Activated CD8-positive, alpha-beta memory T cell treated with anti-CD3 and anti-CD28 coated beads, Interleukin-2, amount 10 ng/mL, durations not matched to agents 7 days and 5 days (primary cell): Measurements from ENCODE around the gene MT1B. TPM values are rescaled to one million over a fixed set of nuclear protein-coding genes. Genes with fewer than 3 reads are reported as not detected.
A peak's percentile ranks its signal among the peaks of the same experiment; 100 is the strongest.
"Not testable (repeated sequence)": the region's sequence is repeated elsewhere in the genome, so short reads cannot be mapped to it uniquely, and the experiment has no call there.

Experiments used
- ATAC-seq: fragments of 150-1000 bp; cut with Tn5 transposase; one replicate; pipeline ENCODE4 v1.10.0; 2021; ENCODE audit warnings: moderate library complexity
- CTCF ChIA-PET: fragments of 350-600 bp; sonication (Branson Sonifier 250); formaldehyde crosslinking; loops from one replicate; lab custom pipeline; 2021; ENCODE audit warnings: antibody characterized with exemption; lab: Charles Lee
- DNase-seq: peaks from one replicate; pipeline ENCODE4 v3.0.0-alpha.2; 2020
- H3K27ac Mint-ChIP-seq: one replicate; pipeline ENCODE4 v1.8.0; 2021; ENCODE audit warnings: mild to moderate bottlenecking, mixed read lengths
- H3K27me3 Mint-ChIP-seq: one replicate; pipeline ENCODE4 v1.8.0; 2021; ENCODE audit warnings: mixed read lengths
- H3K36me3 Mint-ChIP-seq: one replicate; pipeline ENCODE4 v1.8.0; 2021; ENCODE audit warnings: mild to moderate bottlenecking, mixed read lengths
- H3K4me1 Mint-ChIP-seq: one replicate; pipeline ENCODE4 v1.8.0; 2021; ENCODE audit warnings: mixed read lengths
- H3K4me3 Mint-ChIP-seq: one replicate; pipeline ENCODE4 v1.8.0; 2021; ENCODE audit warnings: mild to moderate bottlenecking, moderate library complexity, mixed read lengths
- H3K9me3 Mint-ChIP-seq: one replicate; pipeline ENCODE4 v1.8.0; 2022; ENCODE audit warnings: low read depth, mixed read lengths
- total RNA-seq, 2 experiments: library from RNA; stranded (reverse); gene quantifications; one replicate each; pipeline ENCODE4 v1.2.3, GENCODE V29; 2021

The MT1B gene
- total RNA-seq, 2 experiments from 2014 or later, result not detected

- ATAC-seq (no peak), DNase-seq (no peak)
- CTCF ChIA-PET, result no interaction called here
- Mint-ChIP-seq H3K27ac (no peak overlapping the region), H3K4me1 (peaks cover 11% of the 10 kb centered on the region), H3K36me3 (no peaks in the 10 kb centered on the region), H3K9me3 (no peaks in the 10 kb centered on the region), H3K4me3 (no peak overlapping the region), H3K27me3 (peaks cover 53% of the 10 kb centered on the region)
Observed at GRCh38 chr16:56647641-56648431, 3.9 kb upstream of the MT1B start.

- peaks cover 50% of the 10 kb centered on the region for H3K27me3 Mint-ChIP-seq
- H3K27ac Mint-ChIP-seq, result no peak overlapping the region
- H3K9me3 Mint-ChIP-seq, result no peaks in the 10 kb centered on the region
- no peak for ATAC-seq
- no peaks in the 10 kb centered on the region for H3K36me3 Mint-ChIP-seq
- CTCF ChIA-PET, result interaction anchor here (1.1 to 1.5 kb wide), 2 partner anchors 19 to 52 kb away, joined by 3 to 4 read pairs; no protein-coding TSS in a partner anchor
- DNase-seq, result no peak
- peaks cover under 1% of the 10 kb centered on the region for H3K4me1 Mint-ChIP-seq
- no peak overlapping the region for H3K4me3 Mint-ChIP-seq
Observed at GRCh38 chr16:56649271-56649670, 2.4 kb upstream of the MT1B start.

DNA sequence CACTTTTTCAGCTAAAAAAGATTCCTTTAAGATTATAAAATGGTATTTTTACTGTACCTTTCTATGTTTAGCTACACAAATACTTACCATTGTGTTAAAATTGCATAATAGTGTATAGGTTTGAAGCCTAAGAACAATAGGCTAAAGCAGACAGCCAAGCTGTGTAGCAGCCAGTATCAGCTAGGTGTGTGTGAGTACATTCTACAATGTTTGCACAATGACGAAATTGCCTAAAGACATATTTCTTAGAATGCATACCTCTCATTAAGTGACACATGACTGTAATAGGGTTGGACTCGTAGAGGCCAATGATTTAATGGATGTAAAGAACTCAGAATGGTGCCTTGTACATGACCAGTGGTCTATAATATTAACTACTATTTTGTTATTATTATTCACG lies 1.9 kb upstream of the MT1B start:
- no peaks in the 10 kb centered on the region for H3K9me3 Mint-ChIP-seq
- no peak overlapping the region for H3K27ac Mint-ChIP-seq
- H3K36me3 Mint-ChIP-seq, result no peaks in the 10 kb centered on the region
- CTCF ChIA-PET, result interaction anchor here (1.1 to 1.5 kb wide), 2 partner anchors 19 to 52 kb away, joined by 3 to 4 read pairs; no protein-coding TSS in a partner anchor
- no peak for DNase-seq
- H3K4me3 Mint-ChIP-seq, result no peak overlapping the region
- peaks cover 49% of the 10 kb centered on the region for H3K27me3 Mint-ChIP-seq
- ATAC-seq, result no peak
- no peaks in the 10 kb centered on the region for H3K4me1 Mint-ChIP-seq

DNA sequence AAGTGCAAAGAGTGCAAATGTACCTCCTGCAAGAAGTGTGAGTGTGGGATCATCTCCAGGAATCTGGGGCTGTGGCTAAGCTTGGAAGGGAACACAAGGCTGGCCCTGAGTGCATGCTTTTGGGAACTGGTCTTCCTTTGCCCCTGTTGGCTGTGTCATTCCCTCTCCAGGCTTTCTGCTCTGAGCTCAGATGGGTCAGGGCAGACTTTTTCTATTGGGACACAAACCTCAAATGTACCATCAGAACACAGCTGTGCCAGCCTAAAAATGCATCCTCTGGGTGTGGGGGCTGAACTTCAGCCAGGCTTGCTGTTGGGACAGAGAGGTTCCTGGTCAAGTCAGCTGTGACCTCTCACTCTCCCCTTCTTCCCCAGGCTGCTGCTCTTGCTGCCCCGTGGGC lies 914 bp downstream of the MT1B start:
- DNase-seq (no peak), ATAC-seq (no peak)
- Mint-ChIP-seq H3K4me3 (no peak overlapping the region), H3K4me1 (peaks cover 4% of the 10 kb centered on the region), H3K36me3 (no peaks in the 10 kb centered on the region), H3K27me3 (peaks cover 37% of the 10 kb centered on the region), H3K27ac (no peak overlapping the region), H3K9me3 (no peaks in the 10 kb centered on the region)
- CTCF ChIA-PET, result interaction anchor here (1.0 to 1.6 kb wide), 2 partner anchors 9 to 21 kb away, joined by 3 read pairs; no protein-coding TSS in a partner anchor

DNA sequence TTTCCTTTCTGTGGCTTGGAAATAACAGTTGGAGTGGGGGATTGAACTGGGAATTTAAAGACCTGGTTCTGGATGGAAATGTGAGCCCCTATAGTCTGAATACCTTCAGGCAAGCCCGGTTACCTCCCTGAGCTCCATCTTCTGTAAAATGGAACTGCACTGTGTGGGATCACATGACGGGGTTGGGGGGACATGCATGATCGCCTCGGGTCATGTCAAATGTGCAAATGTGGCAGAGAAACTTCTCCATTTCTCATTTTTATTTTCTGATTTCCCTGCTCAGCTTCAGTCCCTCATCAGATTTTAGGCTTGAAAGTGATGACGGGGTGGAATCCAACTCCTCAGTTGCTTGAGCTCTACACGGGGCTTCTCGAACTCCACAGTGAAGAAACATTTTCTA lies 1.5 kb downstream of the MT1B start:
- H3K9me3 Mint-ChIP-seq, result no peaks in the 10 kb centered on the region
- ATAC-seq (no peak), DNase-seq (no peak)
- H3K4me1 Mint-ChIP-seq, result peaks cover 8% of the 10 kb centered on the region
- H3K36me3 Mint-ChIP-seq, result no peaks in the 10 kb centered on the region
- H3K27me3 Mint-ChIP-seq, result peaks cover 32% of the 10 kb centered on the region
- H3K4me3 Mint-ChIP-seq, result no peak overlapping the region
- H3K27ac Mint-ChIP-seq, result no peak overlapping the region
- CTCF ChIA-PET, result interaction anchor here (1.0 to 1.6 kb wide), 2 partner anchors 10 to 21 kb away, joined by 3 read pairs; no protein-coding TSS in a partner anchor

GRCh38 chr16:56657555-56658326 lies 6.1 kb downstream of the MT1B start, which contains the start of gene MT1F:
Gene MT1F (plus strand): TSS chr16:56657959. CDS start chr16:56658059, 100 bp downstream.
- ATAC-seq (peak; percentile 91), DNase-seq (peak; percentile 87)
- CTCF ChIA-PET, result interaction anchor here (0.7 to 1.1 kb wide), 2 partner anchors 14 to 45 kb away, joined by 3 read pairs; no protein-coding TSS in a partner anchor
- Mint-ChIP-seq H3K4me3 (peak within 1 kb of the TSS; percentile 90), H3K27me3 (peaks cover 9% of the 10 kb centered on the region), H3K27ac (peak within 1 kb of the TSS; percentile 88), H3K4me1 (peaks cover 27% of the 10 kb centered on the region), H3K36me3 (no peaks in the 10 kb centered on the region), H3K9me3 (no peaks in the 10 kb centered on the region)

DNA sequence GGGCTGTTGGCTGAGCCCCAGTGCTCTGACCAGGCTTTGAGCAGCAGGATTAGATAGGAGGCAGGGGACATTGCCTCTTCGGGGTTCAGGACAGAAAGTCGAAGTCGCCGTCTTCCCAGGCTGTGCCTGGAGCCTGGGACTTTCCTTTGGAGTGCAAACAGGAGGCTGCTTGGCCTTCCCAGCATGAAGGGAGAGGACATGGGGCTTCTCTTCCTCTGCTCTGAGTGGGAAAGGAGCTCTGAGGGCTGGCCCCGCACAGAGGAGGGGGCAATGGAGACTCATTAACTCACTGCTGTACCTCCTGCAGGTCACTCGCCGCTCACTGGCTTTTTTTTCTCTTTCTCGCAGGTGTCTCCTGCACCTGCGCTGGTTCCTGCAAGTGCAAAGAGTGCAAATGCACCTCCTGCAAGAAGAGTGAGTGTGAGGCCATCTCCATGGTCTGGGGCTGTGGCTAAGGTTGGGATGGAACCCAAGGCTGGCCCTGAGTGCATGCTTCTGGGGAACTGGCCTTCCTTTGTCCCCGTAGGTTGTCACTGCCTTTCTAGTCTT lies 6.7 kb downstream of the MT1B start:
- H3K27me3 Mint-ChIP-seq, result peaks cover 5% of the 10 kb centered on the region
- H3K36me3 Mint-ChIP-seq, result no peaks in the 10 kb centered on the region
- H3K27ac Mint-ChIP-seq, result peak overlapping the region; percentile 88
- peak overlapping the region; percentile 90 for H3K4me3 Mint-ChIP-seq
- H3K4me1 Mint-ChIP-seq, result peaks cover 29% of the 10 kb centered on the region
- ATAC-seq, result no peak
- CTCF ChIA-PET, result interaction anchor here (0.6 to 1.1 kb wide), 2 partner anchors 44 to 46 kb away, joined by 3 read pairs; no protein-coding TSS in a partner anchor
- no peak for DNase-seq
- no peaks in the 10 kb centered on the region for H3K9me3 Mint-ChIP-seq

DNA sequence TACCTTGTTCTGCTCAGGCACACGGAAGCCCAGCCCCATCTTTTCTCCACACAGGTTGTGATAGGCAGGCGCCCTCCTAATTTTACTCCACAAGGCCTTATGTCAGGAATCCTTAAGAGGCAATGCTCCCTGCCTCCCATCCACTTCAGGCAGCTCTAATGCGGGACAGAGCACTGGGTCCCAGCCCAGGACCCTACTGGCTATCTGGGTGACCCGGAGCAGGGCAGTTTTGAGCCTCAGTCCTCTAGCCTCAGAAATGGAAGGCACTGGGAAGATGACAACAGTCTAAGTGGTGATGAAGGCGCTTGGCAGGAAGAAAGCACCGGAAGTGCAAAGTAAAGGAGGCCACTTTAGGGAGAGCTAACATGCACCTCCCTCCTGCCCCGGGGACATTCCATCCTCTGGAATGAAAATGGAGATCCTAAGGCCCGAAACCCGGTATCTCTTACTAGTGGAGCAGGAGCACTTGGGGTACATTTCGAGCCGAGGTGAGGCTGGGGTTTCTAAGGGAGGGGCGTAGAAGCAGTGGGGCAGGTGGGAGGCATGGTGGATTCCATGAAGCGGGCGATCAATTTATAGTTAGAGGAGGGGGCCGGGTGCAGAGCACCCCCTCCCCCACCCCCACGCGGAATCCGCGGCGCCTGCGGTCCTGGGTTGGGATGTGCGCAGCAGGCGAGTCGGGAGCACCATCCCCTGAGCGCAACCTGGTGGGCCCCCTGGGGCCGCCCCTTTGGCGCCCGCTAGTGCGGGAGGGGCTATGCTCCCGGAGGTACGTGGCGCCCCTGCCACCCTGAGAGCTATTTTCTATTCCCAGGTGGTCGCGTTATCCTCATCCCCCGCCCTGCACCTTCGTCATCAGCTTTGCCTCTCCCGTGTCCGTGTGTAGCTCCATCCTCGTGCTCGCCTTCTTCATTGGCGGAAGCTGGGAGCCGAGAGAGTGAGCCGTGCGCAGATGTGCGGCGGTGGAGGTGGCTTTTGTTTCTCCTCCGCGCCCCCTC lies 11.0 kb downstream of the MT1B start:
- CTCF ChIA-PET, result interaction anchor here (0.9 to 3.4 kb wide), 8 partner anchors 15 to 62 kb away, joined by 3 to 22 read pairs (median 4); partner anchors contain the start of genes MT1E and MT2A
- H3K27ac Mint-ChIP-seq, result peak overlapping the region; percentile 76
- DNase-seq (peak; percentile 68), ATAC-seq (peak; percentile 73)
- peaks cover 42% of the 10 kb centered on the region for H3K4me1 Mint-ChIP-seq
- H3K4me3 Mint-ChIP-seq, result peak overlapping the region; percentile 75
- no peaks in the 10 kb centered on the region for H3K9me3 Mint-ChIP-seq
- no peaks in the 10 kb centered on the region for H3K36me3 Mint-ChIP-seq
- peaks cover 32% of the 10 kb centered on the region for H3K27me3 Mint-ChIP-seq

DNA sequence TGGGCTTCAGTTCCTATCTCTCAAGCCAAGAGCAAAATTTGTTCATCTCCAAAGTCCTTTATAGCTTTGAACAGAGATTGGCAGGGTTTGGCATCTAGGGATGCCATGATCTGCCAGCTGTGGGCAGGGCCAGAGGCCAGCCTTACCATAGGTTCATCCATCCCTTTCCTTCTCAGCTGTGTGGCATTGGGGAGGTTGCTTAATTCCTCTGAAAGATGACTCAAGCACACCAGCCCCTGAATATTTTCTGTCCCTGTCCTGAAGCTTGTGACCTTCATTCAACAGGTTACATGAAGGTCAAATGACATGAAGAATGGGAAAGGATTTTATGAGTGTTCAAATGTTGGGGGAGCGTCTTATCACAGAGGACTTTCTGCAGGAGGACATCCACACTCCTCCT lies 12.8 kb downstream of the MT1B start:
- no peak for ATAC-seq
- no peak overlapping the region for H3K4me3 Mint-ChIP-seq
- no peaks in the 10 kb centered on the region for H3K9me3 Mint-ChIP-seq
- H3K36me3 Mint-ChIP-seq, result no peaks in the 10 kb centered on the region
- H3K27me3 Mint-ChIP-seq, result peaks cover 48% of the 10 kb centered on the region
- no peak for DNase-seq
- peaks cover 36% of the 10 kb centered on the region for H3K4me1 Mint-ChIP-seq
- H3K27ac Mint-ChIP-seq, result no peak overlapping the region
- CTCF ChIA-PET, result no interaction called here

DNA sequence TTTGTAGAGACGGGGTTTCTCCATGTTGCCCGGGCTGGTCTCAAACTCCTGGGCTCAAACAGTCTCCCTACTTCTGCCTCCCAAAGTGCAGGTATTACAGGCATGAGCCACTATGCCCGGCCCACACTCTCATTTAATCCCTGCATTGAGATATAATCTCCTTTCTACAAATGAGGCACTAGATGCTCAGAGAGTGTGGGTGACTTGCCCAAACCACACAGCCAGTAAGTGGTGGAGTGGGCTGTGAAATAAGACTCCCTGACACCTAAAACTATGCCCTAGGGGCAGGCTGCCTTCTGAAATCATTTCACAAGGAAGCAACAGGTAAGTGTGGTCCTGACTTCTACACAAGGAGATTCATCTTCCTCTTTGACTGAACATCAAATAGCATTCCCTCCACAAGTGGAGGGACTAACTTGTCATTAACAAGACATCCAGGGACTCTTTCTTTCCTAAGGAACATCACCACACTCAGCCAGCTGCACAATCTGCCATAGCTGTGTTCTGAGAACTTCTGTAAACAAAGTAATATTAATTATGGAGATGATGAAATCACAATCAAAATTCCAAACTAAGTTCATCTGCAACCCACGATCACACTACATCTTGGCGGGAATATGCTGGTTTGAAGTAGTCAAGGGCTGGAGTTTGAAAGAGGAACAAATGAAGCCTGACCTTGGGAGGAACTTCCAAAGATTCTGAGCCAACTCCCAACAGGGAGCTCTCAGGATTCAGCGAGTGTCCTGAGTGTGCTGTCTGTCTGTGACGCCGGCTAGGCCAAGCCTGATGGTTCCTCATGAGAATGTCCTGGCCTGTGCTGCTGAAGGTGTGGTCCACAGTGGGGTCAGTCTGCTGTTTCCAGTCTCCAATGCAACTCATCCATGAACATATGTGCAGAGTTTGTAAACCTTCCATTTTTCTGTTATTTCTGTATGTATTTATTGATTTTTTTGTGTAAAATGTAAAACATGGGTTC lies 13.9 kb downstream of the MT1B start:
- H3K4me3 Mint-ChIP-seq, ATAC-seq, H3K27ac Mint-ChIP-seq, H3K9me3 Mint-ChIP-seq, H3K36me3 Mint-ChIP-seq, CTCF ChIA-PET, DNase-seq: not testable (repeated sequence)
- Mint-ChIP-seq H3K27me3 (peaks cover 58% of the 10 kb centered on the region), H3K4me1 (peaks cover 36% of the 10 kb centered on the region)
